HG02623 (cell line): ENCODE results near the gene ACVR2A.

Experiments
- ATAC-seq: cut with Tn5 transposase; IDR thresholded peaks from one replicate; pipeline ENCODE4 v1.9.1; 2021; ENCODE audit warnings: moderate library complexity; ENCODE audit not compliant: unreplicated experiment

Gene ACVR2A

GRCh38 chr2:147917161-147917560, 72.3 kb downstream of the ACVR2A start:
- no peak for ATAC-seq

GRCh38 chr2:147923846-147924245, 79.0 kb downstream of the ACVR2A start:
- no peak for ATAC-seq

- no peak for ATAC-seq
These were observed 79.8 kb downstream of the ACVR2A start for GRCh38 chr2:147924647-147925046.

GRCh38 chr2:147925886-147926285, 81.1 kb downstream of the ACVR2A start:
- ATAC-seq: no peak

GRCh38 chr2:147927053-147927588, 82.3 kb downstream of the ACVR2A start:
- no peak for ATAC-seq

GRCh38 chr2:147933931-147934330, 89.1 kb downstream of the ACVR2A start:
- no peak for ATAC-seq

GRCh38 chr2:147934881-147935620, 90.2 kb downstream of the ACVR2A start:
- no peak for ATAC-seq

GRCh38 chr2:147937744-147938349, 93.0 kb downstream of the ACVR2A start:
- ATAC-seq: no peak

- ATAC-seq: no peak
These were observed 94.5 kb downstream of the ACVR2A start for GRCh38 chr2:147939313-147939712.

GRCh38 chr2:147945660-147946059, 100.8 kb downstream of the ACVR2A start:
- no peak for ATAC-seq

- no peak for ATAC-seq
These were observed 107.3 kb downstream of the ACVR2A start for GRCh38 chr2:147952118-147952517.

- ATAC-seq: no peak
These were observed 123.7 kb downstream of the ACVR2A start for GRCh38 chr2:147968571-147968970.

GRCh38 chr2:147976102-147976501, 131.3 kb downstream of the ACVR2A start:
- no peak for ATAC-seq

- no peak for ATAC-seq
These were observed 132.8 kb downstream of the ACVR2A start for GRCh38 chr2:147977679-147978078.
